ENCODE results near the gene GNA15. TPM values are rescaled to one million over a fixed set of nuclear protein-coding genes. Genes with fewer than 3 reads are reported as not detected.

The GNA15 gene
- total RNA-seq, 1 experiment from 2014 or later, result 0.22 TPM

GRCh38 chr19:3159565-3159964, 23.7 kb downstream of the GNA15 start:
- peaks cover 7% of the 10 kb centered on the region for H3K4me1 Mint-ChIP-seq
- TF ChIP-seq FOXJ3 (CRISPR knock-in tag; IDR thresholded peaks at IDR 0.05; ENCODE audit: borderline replicate concordance), result no peak
- peaks cover 11% of the 10 kb centered on the region for H3K9me3 Mint-ChIP-seq
- ChIA-PET CTCF (interaction anchor here (0.6 to 3.6 kb wide), 8 partner anchors 13 to 209 kb away, joined by 3 to 40 read pairs (median 6); no protein-coding TSS in a partner anchor), POLR2A (no interaction called here)
- H3K27ac Mint-ChIP-seq, result no peak overlapping the region
- ATAC-seq (no peak), DNase-seq (ENCODE audit: low spot score) (no peak)
- H3K27me3 Mint-ChIP-seq (ENCODE audit: low read depth), result peaks cover 15% of the 10 kb centered on the region
- no peak overlapping the region for H3K4me3 Mint-ChIP-seq
- H3K36me3 Mint-ChIP-seq, result no peaks in the 10 kb centered on the region

GRCh38 chr19:3160219-3160618, 24.4 kb downstream of the GNA15 start:
- DNase-seq (ENCODE audit: low spot score) (no peak), ATAC-seq (no peak)
- POLR2A ChIA-PET, result no interaction called here
- Mint-ChIP-seq H3K4me1 (peaks cover 7% of the 10 kb centered on the region), H3K36me3 (no peaks in the 10 kb centered on the region), H3K27ac (no peak overlapping the region), H3K4me3 (no peak overlapping the region), H3K9me3 (peaks cover 11% of the 10 kb centered on the region), H3K27me3 (ENCODE audit: low read depth) (peaks cover 16% of the 10 kb centered on the region)
- TF ChIP-seq ATF3 (CRISPR knock-in tag; conservative IDR thresholded peaks at IDR 0.05) (no peak), GTF2I (CRISPR knock-in tag; conservative IDR thresholded peaks at IDR 0.05) (no peak), ETV6 (CRISPR knock-in tag; IDR thresholded peaks at IDR 0.05) (no peak), PRRX2 (CRISPR knock-in tag; IDR thresholded peaks at IDR 0.05) (no peak), SP1 (CRISPR knock-in tag; conservative IDR thresholded peaks at IDR 0.05) (no peak), ZSCAN18 (CRISPR knock-in tag; IDR thresholded peaks at IDR 0.05) (no peak), NR1H2 (CRISPR knock-in tag; IDR thresholded peaks at IDR 0.05) (no peak), PREB (CRISPR knock-in tag; IDR thresholded peaks at IDR 0.05; ENCODE audit: borderline replicate concordance) (no peak), USF2 (CRISPR knock-in tag; IDR thresholded peaks at IDR 0.05) (no peak), MAX (CRISPR knock-in tag; IDR thresholded peaks at IDR 0.05) (no peak), ZNF671 (CRISPR knock-in tag; IDR thresholded peaks at IDR 0.05) (no peak), ZNF138 (CRISPR knock-in tag; conservative IDR thresholded peaks at IDR 0.05) (no peak)
- CTCF ChIA-PET, result interaction anchor here (0.9 to 3.6 kb wide), 7 partner anchors 14 to 209 kb away, joined by 3 to 40 read pairs (median 7); no protein-coding TSS in a partner anchor

- no peak for ATAC-seq
- DNase-seq (ENCODE audit: low spot score), result no peak
- POLR2A ChIA-PET, result no interaction called here
- H3K9me3 Mint-ChIP-seq, result peaks cover 11% of the 10 kb centered on the region
- H3K4me1 Mint-ChIP-seq, result peaks cover 7% of the 10 kb centered on the region
- peaks cover 21% of the 10 kb centered on the region for H3K27me3 Mint-ChIP-seq (ENCODE audit: low read depth)
- no peaks in the 10 kb centered on the region for H3K36me3 Mint-ChIP-seq
- no peak overlapping the region for H3K27ac Mint-ChIP-seq
- CTCF ChIA-PET, result interaction anchor here (0.9 to 3.6 kb wide), 10 partner anchors 15 to 238 kb away, joined by 3 to 40 read pairs (median 4); no protein-coding TSS in a partner anchor
- no peak overlapping the region for H3K4me3 Mint-ChIP-seq
- TF ChIP-seq ZNF396 (CRISPR knock-in tag; IDR thresholded peaks at IDR 0.05; ENCODE audit: borderline replicate concordance), result no peak
- TF ChIP-seq ZNF263 (CRISPR knock-in tag; IDR thresholded peaks at IDR 0.05; ENCODE audit: low read depth), result no peak
- TF ChIP-seq MAX (CRISPR knock-in tag; IDR thresholded peaks at IDR 0.05), result no peak
- no peak for TF ChIP-seq CREM (CRISPR knock-in tag; IDR thresholded peaks at IDR 0.05)
- no peak for TF ChIP-seq JUN (CRISPR knock-in tag; IDR thresholded peaks at IDR 0.05)
- no peak for TF ChIP-seq ZNF532 (CRISPR knock-in tag; IDR thresholded peaks at IDR 0.05; ENCODE audit: borderline replicate concordance)
- TF ChIP-seq KAT7 (CRISPR knock-in tag; IDR thresholded peaks at IDR 0.05; ENCODE audit: borderline replicate concordance), result no peak
- no peak for TF ChIP-seq TEAD1 (CRISPR knock-in tag; IDR thresholded peaks at IDR 0.05)
- TF ChIP-seq STAT6 (CRISPR knock-in tag; conservative IDR thresholded peaks at IDR 0.05; ENCODE audit: low read depth), result no peak
- no peak for TF ChIP-seq ZNF416 (CRISPR knock-in tag; IDR thresholded peaks at IDR 0.05)
These were observed 25.6 kb downstream of the GNA15 start for GRCh38 chr19:3161453-3161852.

Measured in WTC11 (cell line).